B cell (primary cell): ENCODE data around the gene BRINP2. TPM values are rescaled to one million over a fixed set of nuclear protein-coding genes. Genes with fewer than 3 reads are reported as not detected.

Experiments
- ATAC-seq: fragments of 200-7000 bp; cut with Tn5 transposase; one replicate; pipeline ENCODE4 v1.10.0; 2021; ENCODE audit warnings: low read depth, mild to moderate bottlenecking, moderate number of reproducible peaks, moderate library complexity
- CTCF ChIA-PET: fragments of 350-600 bp; sonication (Branson Sonifier 250); formaldehyde crosslinking; loops from one replicate; lab custom pipeline; 2021; ENCODE audit warnings: antibody characterized with exemption, inconsistent platforms; lab: Charles Lee
- POLR2A ChIA-PET: fragments of 350-600 bp; sonication (Branson Sonifier 250); formaldehyde crosslinking; loops from one replicate; lab custom pipeline; 2021; ENCODE audit warnings: antibody characterized with exemption; lab: Charles Lee
- DNase-seq: peaks from one replicate; pipeline ENCODE4 v3.0.0; 2013
- H2AFZ ChIP-seq: 2 replicates; pipeline ENCODE4 v1.6.1; 2012; ENCODE audit warnings: mild to moderate bottlenecking, low read depth, low read length; ENCODE audit not compliant: insufficient read depth, poor library complexity, severe bottlenecking
- H3K27ac ChIP-seq, 2 donors: 1 replicate in 1 of 2; 2 replicates in 1 of 2; pipeline ENCODE4 v1.5.1; 2012 to 2013; ENCODE audit warnings: low read length in 2 of 2, mild to moderate bottlenecking in 2 of 2, moderate library complexity in 1 of 2
- H3K27me3 ChIP-seq, 4 experiments: fragments of 200-600 bp in 1 of 4; sonication (generic) in 1 of 4; replicated peaks in 1 of 4; 1 replicate in 2 of 4; 2 replicates in 2 of 4; pipeline versions ENCODE4 v1.6.1 to v1.7.0; 2013 to 2016; ENCODE audit warnings: low read length in 3 of 4, mild to moderate bottlenecking in 2 of 4, mixed read lengths in 1 of 4, moderate library complexity in 1 of 4; ENCODE audit not compliant: insufficient read depth in 4 of 4, control insufficient read depth in 3 of 4; ENCODE audit errors: control extremely low read depth in 1 of 4
- H3K36me3 ChIP-seq, 2 experiments: replicated peaks in 1 of 2; 1 replicate in 1 of 2; 2 replicates in 1 of 2; pipeline versions ENCODE4 v1.6.1 to v1.7.1; 2013; ENCODE audit warnings: low read length in 1 of 2; ENCODE audit not compliant: insufficient read depth in 2 of 2, control insufficient read depth in 1 of 2; ENCODE audit errors: control extremely low read depth in 1 of 2, extremely low read depth in 1 of 2
- H3K4me1 ChIP-seq, 2 donors: fragments of 200-600 bp in 1 of 2; sonication (generic) in 1 of 2; 1 replicate in 1 of 2; 2 replicates in 1 of 2; pipeline versions ENCODE4 v1.5.1 to v1.6.1; 2013 to 2017; ENCODE audit warnings: low read length in 2 of 2; ENCODE audit not compliant: control insufficient read depth in 2 of 2, insufficient read depth in 2 of 2
- H3K4me2 ChIP-seq: replicated peaks from 2 replicates; pipeline ENCODE3; 2012; ENCODE audit warnings: mild to moderate bottlenecking, low read depth, low read length; ENCODE audit not compliant: poor library complexity, severe bottlenecking
- H3K4me3 ChIP-seq, 5 experiments: fragments of 200-600 bp in 1 of 5; sonication (generic) in 1 of 5; 1 replicate in 3 of 5; 2 replicates in 2 of 5; pipeline versions ENCODE4 v1.5.1 to v1.7.0; 2011 to 2016; ENCODE audit warnings: low read length in 4 of 5, mild to moderate bottlenecking in 4 of 5, low read depth in 2 of 5, control low read depth in 1 of 5, moderate library complexity in 1 of 5; ENCODE audit not compliant: insufficient read depth in 1 of 5; ENCODE audit errors: control extremely low read depth in 1 of 5, extremely low read depth in 1 of 5
- H3K79me2 ChIP-seq: fragments of 200-600 bp; sonication (generic); one replicate; pipeline ENCODE4 v1.6.0; 2016; ENCODE audit warnings: low read length; ENCODE audit not compliant: control insufficient read depth, insufficient read depth
- H3K9ac ChIP-seq: fragments of 200-600 bp; sonication (generic); 2 replicates; pipeline ENCODE4 v1.6.1; 2017; ENCODE audit warnings: mild to moderate bottlenecking, low read length, moderate library complexity
- H3K9me3 ChIP-seq, 3 donors: one replicate each; pipeline versions ENCODE4 v1.6.1 to v1.7.1; 2013; ENCODE audit warnings: low read length in 2 of 3; ENCODE audit not compliant: control insufficient read depth in 2 of 3, insufficient read depth in 1 of 3; ENCODE audit errors: control extremely low read depth in 1 of 3
- H4K20me1 ChIP-seq: 2 replicates; pipeline ENCODE4 v1.6.0; 2012; ENCODE audit warnings: mild to moderate bottlenecking, low read length; ENCODE audit not compliant: insufficient read depth, control insufficient read depth, poor library complexity, severe bottlenecking
- H3K27ac Mint-ChIP-seq: one replicate; pipeline ENCODE4 v1.8.0; 2021; ENCODE audit warnings: mixed read lengths
- H3K27me3 Mint-ChIP-seq: one replicate; pipeline ENCODE4 v1.8.0; 2021; ENCODE audit warnings: mixed read lengths
- H3K4me1 Mint-ChIP-seq: one replicate; pipeline ENCODE4 v1.8.0; 2021; ENCODE audit warnings: mixed read lengths
- H3K4me3 Mint-ChIP-seq: one replicate; pipeline ENCODE4 v1.8.0; 2021; ENCODE audit warnings: mixed read lengths
- H3K9me3 Mint-ChIP-seq: one replicate; pipeline ENCODE4 v1.8.0; 2022; ENCODE audit warnings: mixed read lengths; ENCODE audit not compliant: insufficient read depth
- EZH2 ChIP-seq: IDR thresholded peaks from 2 replicates; pipeline ENCODE4 v1.6.1; 2012; ENCODE audit warnings: borderline replicate concordance, low read depth, mild to moderate bottlenecking, moderate library complexity, low read length; ENCODE audit not compliant: insufficient read depth, poor library complexity, severe bottlenecking
- WGBS: methylation state at CpG from one replicate; pipeline ENCODE4 v1.1.5; 2013; ENCODE audit warnings: missing lambda C conversion rate; ENCODE audit not compliant: insufficient coverage; 5-methylcytosine and 5-hydroxymethylcytosine counted together
- intact Hi-C: fragments of 100-400 bp; cut with micrococcal nuclease; formaldehyde crosslinking; loops from one replicate; pipeline ENCODE4 v1.10.0; 2022
- polyA plus RNA-seq: library from polyadenylated mRNA; depleted of rRNA; stranded (reverse); fragments of >200 nt; gene quantifications from 2 replicates; pipeline ENCODE4 v1.2.3, GENCODE V29; 2012
- total RNA-seq, 2 donors: library from RNA; stranded (reverse); fragments of 120-200 nt in 1 of 2; gene quantifications; 1 replicate in 1 of 2; 2 replicates in 1 of 2; pipeline versions ENCODE4 v1.2.3 to v1.2.4, GENCODE V29; 2013 to 2022
- TF ChIP-seq, protein P1 (sequence below): fragments of 200-600 bp; IDR thresholded peaks from one replicate; pipeline ENCODE4 v1.8.0; 2022; ENCODE audit warnings: antibody characterized with exemption, mild to moderate bottlenecking

BRINP2 gene
- total and polyA plus RNA-seq, 2 donors (not counting 1 experiment from before 2014, with no cell fraction given): not detected

DNA sequence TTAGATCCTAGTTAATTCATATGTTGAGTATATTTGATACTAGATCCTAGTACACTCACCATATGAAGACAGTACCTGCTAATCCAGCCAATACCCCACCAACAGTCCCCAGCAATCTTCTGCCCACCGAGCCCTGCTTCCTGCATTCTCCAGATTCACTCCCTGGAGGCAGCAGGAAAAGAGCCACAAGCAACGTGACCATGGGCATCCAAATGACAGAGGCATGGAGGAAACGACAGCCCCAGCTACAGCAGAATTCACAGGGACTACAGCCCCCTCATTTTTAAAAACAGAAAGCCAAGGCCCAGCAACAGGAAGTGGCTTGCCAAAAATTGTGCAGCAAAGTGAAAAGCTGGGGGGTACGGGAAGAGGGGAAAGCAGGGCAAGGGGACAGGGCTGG is 35.5 kb upstream of the BRINP2 start:
- Histone ChIP-seq H3K36me3 (no peaks in the 10 kb centered on the region), H3K4me1 (peaks cover 0 to 12% of the 10 kb centered on the region in 2 donors), H2AFZ (no peak overlapping the region), H3K9me3 (no peaks in the 10 kb centered on the region), H4K20me1 (no peaks in the 10 kb centered on the region), H3K27me3 (no peaks in the 10 kb centered on the region), H3K4me2 (no peak overlapping the region), H3K4me3 (no peak overlapping the region), H3K79me2 (no peaks in the 10 kb centered on the region), H3K9ac (no peak overlapping the region), H3K27ac (no peak overlapping the region)
- Mint-ChIP-seq H3K4me3 (no peak overlapping the region), H3K9me3 (no peaks in the 10 kb centered on the region), H3K27me3 (no peaks in the 10 kb centered on the region), H3K4me1 (peaks cover 11% of the 10 kb centered on the region), H3K27ac (no peak overlapping the region)
- POLR2A ChIA-PET: no interaction called here
- intact Hi-C loops: no loop called here
- WGBS: 13% methylated on average over 3 of the region's 4 CpGs
- CTCF ChIA-PET: no interaction called here
- ATAC-seq (no peak), DNase-seq (no peak)
- TF ChIP-seq, protein P1, sequence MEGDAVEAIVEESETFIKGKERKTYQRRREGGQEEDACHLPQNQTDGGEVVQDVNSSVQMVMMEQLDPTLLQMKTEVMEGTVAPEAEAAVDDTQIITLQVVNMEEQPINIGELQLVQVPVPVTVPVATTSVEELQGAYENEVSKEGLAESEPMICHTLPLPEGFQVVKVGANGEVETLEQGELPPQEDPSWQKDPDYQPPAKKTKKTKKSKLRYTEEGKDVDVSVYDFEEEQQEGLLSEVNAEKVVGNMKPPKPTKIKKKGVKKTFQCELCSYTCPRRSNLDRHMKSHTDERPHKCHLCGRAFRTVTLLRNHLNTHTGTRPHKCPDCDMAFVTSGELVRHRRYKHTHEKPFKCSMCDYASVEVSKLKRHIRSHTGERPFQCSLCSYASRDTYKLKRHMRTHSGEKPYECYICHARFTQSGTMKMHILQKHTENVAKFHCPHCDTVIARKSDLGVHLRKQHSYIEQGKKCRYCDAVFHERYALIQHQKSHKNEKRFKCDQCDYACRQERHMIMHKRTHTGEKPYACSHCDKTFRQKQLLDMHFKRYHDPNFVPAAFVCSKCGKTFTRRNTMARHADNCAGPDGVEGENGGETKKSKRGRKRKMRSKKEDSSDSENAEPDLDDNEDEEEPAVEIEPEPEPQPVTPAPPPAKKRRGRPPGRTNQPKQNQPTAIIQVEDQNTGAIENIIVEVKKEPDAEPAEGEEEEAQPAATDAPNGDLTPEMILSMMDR: no peak
- no peak for TF ChIP-seq EZH2

DNA sequence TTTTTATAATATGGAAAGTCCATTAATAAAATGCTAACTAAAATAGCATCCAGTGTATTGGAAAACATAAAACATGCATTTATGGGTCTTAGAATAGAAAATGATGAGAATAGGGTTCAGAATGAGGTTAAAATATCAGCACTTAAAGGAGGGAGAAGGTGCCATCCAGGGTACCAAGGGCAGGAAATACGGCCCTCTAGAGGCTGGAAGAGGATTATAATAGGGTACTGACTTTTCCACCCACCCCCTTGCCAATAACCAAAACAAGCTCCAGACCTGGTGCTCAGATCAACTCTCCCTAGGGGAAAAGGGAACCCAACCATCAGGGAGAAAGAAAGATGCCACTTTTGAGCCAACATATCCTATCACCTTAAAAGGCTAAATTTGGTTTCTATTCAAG is 32.9 kb upstream of the BRINP2 start:
- Histone ChIP-seq H3K27me3 (no peaks in the 10 kb centered on the region), H3K4me3 (no peak overlapping the region), H3K4me2 (no peak overlapping the region), H3K4me1 (peaks cover 0 to 13% of the 10 kb centered on the region in 2 donors), H4K20me1 (no peaks in the 10 kb centered on the region), H3K27ac (no peak overlapping the region), H3K79me2 (no peaks in the 10 kb centered on the region), H3K36me3 (no peaks in the 10 kb centered on the region), H3K9me3 (no peaks in the 10 kb centered on the region), H2AFZ (no peak overlapping the region), H3K9ac (no peak overlapping the region)
- no peak for DNase-seq
- CTCF ChIA-PET: no interaction called here
- POLR2A ChIA-PET: no interaction called here
- H3K4me1 Mint-ChIP-seq: peaks cover 15% of the 10 kb centered on the region
- H3K4me3 Mint-ChIP-seq: no peak overlapping the region
- no CpG with 5 or more reads among the region's 1 CpG for whole genome bisulfite sequencing
- no peak for ATAC-seq
- H3K27me3 Mint-ChIP-seq: no peaks in the 10 kb centered on the region
- H3K9me3 Mint-ChIP-seq: no peaks in the 10 kb centered on the region
- H3K27ac Mint-ChIP-seq: no peak overlapping the region
- intact Hi-C loops: no loop called here
- TF ChIP-seq, protein P1: no peak
- TF ChIP-seq EZH2: no peak
